HG03060 (cell line): ENCODE data around the gene RPL29.

Source experiments
- ATAC-seq: cut with Tn5 transposase; IDR thresholded peaks from one replicate; pipeline ENCODE4 v1.9.1; 2021; ENCODE audit warnings: low read depth, moderate number of reproducible peaks; ENCODE audit not compliant: unreplicated experiment

RPL29 gene

GRCh38 chr3:51953445-51953844, 42.2 kb downstream of the RPL29 start:
- no peak for ATAC-seq

GRCh38 chr3:51950899-51951298, 44.8 kb downstream of the RPL29 start:
- ATAC-seq: no peak

DNA sequence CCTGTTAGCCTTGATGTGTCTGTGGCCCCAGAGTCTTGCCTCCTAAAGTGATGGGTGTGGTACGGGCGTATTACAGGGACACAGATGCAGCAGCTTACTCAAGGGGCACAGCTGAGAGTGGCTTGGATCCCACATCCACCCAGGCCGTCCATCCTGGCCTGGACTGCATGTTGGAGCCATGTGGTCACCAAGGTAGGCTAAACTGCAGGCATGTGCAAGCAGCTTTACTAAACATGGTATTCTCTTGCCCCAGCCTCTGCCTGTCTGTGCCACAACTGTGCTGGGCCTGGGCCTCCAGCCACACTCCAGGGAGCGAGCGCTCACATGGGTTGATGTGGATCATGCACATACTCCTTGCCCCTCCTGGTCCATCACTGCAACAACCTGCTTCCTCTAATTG, 46.6 kb downstream of the RPL29 start:
- no peak for ATAC-seq

- ATAC-seq: no peak
Measured at GRCh38 chr3:51948016-51948580, 47.6 kb downstream of the RPL29 start.

GRCh38 chr3:51947215-51947900, 48.3 kb downstream of the RPL29 start:
- ATAC-seq: no peak

DNA sequence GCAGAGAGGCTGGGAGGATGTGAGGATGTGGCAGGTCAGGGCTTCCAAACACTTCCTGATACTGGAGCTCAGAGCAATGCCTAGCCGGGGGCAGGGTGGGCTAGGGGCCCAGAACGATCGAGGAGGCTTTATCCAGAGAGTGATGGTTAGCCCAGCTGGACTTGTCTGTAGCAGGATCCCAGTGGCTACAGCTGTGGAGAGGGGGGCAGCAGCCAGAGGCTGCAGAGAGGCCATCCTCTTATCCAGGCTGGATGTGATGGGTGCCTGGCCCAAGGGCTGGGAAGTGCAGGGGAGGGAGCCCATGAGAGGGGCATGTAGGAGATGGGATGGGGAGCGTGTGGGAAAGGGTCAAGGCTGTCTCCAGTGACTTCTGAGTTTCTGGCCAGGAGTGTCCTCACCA, 48.9 kb downstream of the RPL29 start:
- no peak for ATAC-seq

DNA sequence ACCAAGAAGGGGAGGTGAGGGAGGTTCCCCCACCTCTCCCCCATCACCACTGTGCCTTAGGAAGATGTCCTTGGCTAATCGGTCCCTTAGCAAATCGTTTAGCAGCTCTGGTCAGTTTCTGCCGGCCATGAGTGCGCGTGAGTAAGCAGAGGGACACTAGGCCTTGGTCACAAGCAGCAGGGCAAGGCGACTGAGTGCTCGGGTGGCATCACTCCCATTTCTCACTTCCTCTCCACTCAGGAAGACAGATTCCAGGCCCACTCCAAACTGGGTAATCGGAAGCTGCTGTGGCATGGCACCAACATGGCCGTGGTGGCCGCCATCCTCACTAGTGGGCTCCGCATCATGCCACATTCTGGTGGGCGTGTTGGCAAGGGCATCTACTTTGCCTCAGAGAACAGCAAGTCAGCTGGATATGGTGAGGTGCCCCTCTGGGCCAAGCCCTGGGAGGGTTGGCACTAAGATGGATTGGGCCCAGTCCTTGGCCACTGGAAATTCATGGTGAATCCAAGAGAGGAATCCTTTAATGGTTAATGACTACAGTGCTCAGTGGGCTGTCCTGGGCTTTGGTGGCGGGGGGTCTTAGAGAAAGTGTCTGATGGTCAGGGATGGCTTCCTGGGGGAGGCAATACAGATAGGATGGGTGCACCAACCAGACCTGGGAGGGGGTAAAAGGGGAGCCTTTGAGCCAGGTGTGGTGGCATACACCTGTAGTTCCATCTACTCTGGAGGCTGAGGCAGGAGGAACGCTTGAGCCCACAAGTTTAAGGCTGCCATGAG, 49.6 kb downstream of the RPL29 start:
- ATAC-seq: no peak

GRCh38 chr3:51945031-51945840, 50.5 kb downstream of the RPL29 start:
- no peak for ATAC-seq

DNA sequence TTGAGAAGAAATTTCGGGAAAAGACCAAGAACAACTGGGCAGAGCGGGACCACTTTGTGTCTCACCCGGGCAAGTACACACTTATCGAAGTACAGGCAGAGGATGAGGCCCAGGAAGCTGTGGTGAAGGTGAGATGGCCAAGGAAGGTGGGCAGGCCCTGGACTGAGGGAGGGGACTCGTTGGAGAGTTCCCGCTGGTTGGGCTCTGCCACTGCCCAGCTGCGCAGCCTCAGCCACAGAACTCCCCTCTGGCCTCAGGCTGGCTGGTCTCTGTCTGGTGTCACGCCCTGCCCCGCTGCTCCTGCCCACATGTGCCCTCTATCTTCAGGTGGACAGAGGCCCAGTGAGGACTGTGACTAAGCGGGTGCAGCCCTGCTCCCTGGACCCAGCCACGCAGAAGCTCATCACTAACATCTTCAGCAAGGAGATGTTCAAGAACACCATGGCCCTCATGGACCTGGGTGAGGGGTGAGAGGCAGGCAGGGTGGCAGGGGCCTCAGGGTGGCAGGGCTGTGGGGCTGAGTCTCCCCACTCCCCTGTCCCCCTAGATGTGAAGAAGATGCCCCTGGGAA, 51.2 kb downstream of the RPL29 start:
- ATAC-seq: no peak
